ENCODE measurements around the gene GTF2A2. TPM values are rescaled to one million over a fixed set of nuclear protein-coding genes. Genes with fewer than 3 reads are reported as not detected.

GTF2A2 gene
- total RNA-seq: 138 and 140 TPM in 2 replicates

- intact Hi-C loops (cut with micrococcal nuclease): loop anchor here (1.0 kb wide), 1 partner anchor 31 kb away; no protein-coding TSS in a partner anchor
Measured at GRCh38 chr15:59656897-59657634, at the start of gene GTF2A2. Gene GTF2A2, minus strand, starts transcription at chr15:59657515. Its CDS starts 5,238 bp downstream, at chr15:59652277.

GRCh38 chr15:59703979-59704796 is 46.9 kb upstream of the GTF2A2 start:
- intact Hi-C loops (cut with micrococcal nuclease): no loop called here

GRCh38 chr15:59702351-59702750 is 45.0 kb upstream of the GTF2A2 start:
- intact Hi-C loops (cut with micrococcal nuclease): no loop called here

- intact Hi-C loops (cut with micrococcal nuclease): no loop called here
Measured at GRCh38 chr15:59701880-59702279, 44.6 kb upstream of the GTF2A2 start.

- intact Hi-C loops (cut with micrococcal nuclease): loop anchor here (10.0 kb wide), 1 partner anchor 1465 kb away; no protein-coding TSS in a partner anchor
Measured at GRCh38 chr15:59699810-59700431, 42.6 kb upstream of the GTF2A2 start.

GRCh38 chr15:59698065-59698464 is 40.8 kb upstream of the GTF2A2 start:
- intact Hi-C loops (cut with micrococcal nuclease): loop anchor here (10.0 kb wide), 1 partner anchor 1467 kb away; no protein-coding TSS in a partner anchor

- intact Hi-C loops (cut with micrococcal nuclease): loop anchor here (10.0 kb wide), 1 partner anchor 1468 kb away; no protein-coding TSS in a partner anchor
Measured at GRCh38 chr15:59696332-59696731, 39.0 kb upstream of the GTF2A2 start.

- intact Hi-C loops (cut with micrococcal nuclease): loop anchor here (10.0 kb wide), 1 partner anchor 1470 kb away; no protein-coding TSS in a partner anchor
Measured at GRCh38 chr15:59694779-59695178, 37.5 kb upstream of the GTF2A2 start.

- intact Hi-C loops (cut with micrococcal nuclease): loop anchor here (2.0 to 10.0 kb wide), 2 partner anchors 636 to 1474 kb away; no protein-coding TSS in a partner anchor
Measured at GRCh38 chr15:59691194-59691805, 34.0 kb upstream of the GTF2A2 start.

- intact Hi-C loops (cut with micrococcal nuclease): loop anchor here (1.0 to 10.0 kb wide), 9 partner anchors 229 to 1475 kb away; partner anchors contain the start of genes ANXA2, ICE2, MINDY2 and SLTM
Measured at GRCh38 chr15:59689626-59690236, 32.4 kb upstream of the GTF2A2 start.

GRCh38 chr15:59688782-59689625 is 31.7 kb upstream of the GTF2A2 start, which contains the start of gene BNIP2:
Gene BNIP2, minus strand, starts transcription at chr15:59689320. Its CDS starts 6,863 bp downstream, at chr15:59682457.
- intact Hi-C loops (cut with micrococcal nuclease): loop anchor here (1.0 to 5.0 kb wide), 10 partner anchors 11 to 918 kb away; partner anchors contain the start of genes ANXA2, GTF2A2, ICE2 and MINDY2

GRCh38 chr15:59688423-59688781 is 31.1 kb upstream of the GTF2A2 start:
- intact Hi-C loops (cut with micrococcal nuclease): loop anchor here (1.0 to 5.0 kb wide), 6 partner anchors 10 to 709 kb away; partner anchors contain the start of genes ANXA2, GTF2A2 and RNF111

- intact Hi-C loops (cut with micrococcal nuclease): loop anchor here (1.0 to 5.0 kb wide), 6 partner anchors 10 to 709 kb away; partner anchors contain the start of genes ANXA2, GTF2A2 and RNF111
Measured at GRCh38 chr15:59687836-59688235, 30.5 kb upstream of the GTF2A2 start.

- intact Hi-C loops (cut with micrococcal nuclease): loop anchor here (5.0 kb wide), 1 partner anchor 711 kb away; the partner anchor contains the start of gene ANXA2
Measured at GRCh38 chr15:59686389-59686788, 29.1 kb upstream of the GTF2A2 start.

GRCh38 chr15:59685737-59686297 is 28.5 kb upstream of the GTF2A2 start:
- intact Hi-C loops (cut with micrococcal nuclease): loop anchor here (5.0 kb wide), 1 partner anchor 711 kb away; the partner anchor contains the start of gene ANXA2

- intact Hi-C loops (cut with micrococcal nuclease): no loop called here
Measured at GRCh38 chr15:59680870-59681269, 23.6 kb upstream of the GTF2A2 start.

GRCh38 chr15:59680346-59680745 is 23.0 kb upstream of the GTF2A2 start:
- intact Hi-C loops (cut with micrococcal nuclease): no loop called here

- intact Hi-C loops (cut with micrococcal nuclease): loop anchor here (1.0 kb wide), 1 partner anchor 10 kb away; no protein-coding TSS in a partner anchor
Measured at GRCh38 chr15:59678620-59679019, 21.3 kb upstream of the GTF2A2 start.
